Esophagus muscularis mucosa (tissue), 3 donors: ENCODE measurements around the gene ALDOB.

ENCODE experiments used
- POLR2AphosphoS5 ChIP-seq, 2 donors: sonication (generic); formaldehyde crosslinking; IDR thresholded peaks; one replicate each; pipeline ENCODE4 v1.6.1; 2017; ENCODE audit warnings: antibody characterized with exemption in 2 of 2
- TF ChIP-seq, protein P1 (sequence below), 3 experiments: fragments of 200-600 bp in 2 of 3; fragments of 450-650 bp in 1 of 3; sonication (generic) in 2 of 3; IDR thresholded peaks; one replicate each; pipeline ENCODE4 v1.5.1; 2017 to 2019; ENCODE audit warnings: antibody characterized with exemption in 3 of 3, mild to moderate bottlenecking in 2 of 3, moderate library complexity in 1 of 3

DNA sequence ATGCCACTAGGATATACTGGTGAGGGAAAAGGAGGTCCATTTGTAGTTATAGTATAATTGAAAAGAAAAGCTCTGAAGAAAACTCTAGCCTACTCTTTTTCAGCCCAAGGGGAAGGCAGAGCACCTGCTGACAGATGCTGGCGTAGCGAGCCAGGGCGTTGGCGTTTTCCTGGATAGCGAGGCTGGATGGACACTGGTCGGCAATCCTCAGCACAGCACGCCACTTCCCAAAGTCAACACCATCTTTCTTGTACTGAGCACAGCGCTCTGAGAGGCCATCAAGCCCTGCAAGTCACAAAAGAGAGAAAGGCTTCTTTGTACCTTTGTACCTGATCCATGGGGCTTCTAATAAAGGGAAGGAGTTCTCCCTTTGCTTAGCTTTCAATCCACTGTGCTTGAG, 8.2 kb downstream of the ALDOB start:
- TF ChIP-seq, protein P1, sequence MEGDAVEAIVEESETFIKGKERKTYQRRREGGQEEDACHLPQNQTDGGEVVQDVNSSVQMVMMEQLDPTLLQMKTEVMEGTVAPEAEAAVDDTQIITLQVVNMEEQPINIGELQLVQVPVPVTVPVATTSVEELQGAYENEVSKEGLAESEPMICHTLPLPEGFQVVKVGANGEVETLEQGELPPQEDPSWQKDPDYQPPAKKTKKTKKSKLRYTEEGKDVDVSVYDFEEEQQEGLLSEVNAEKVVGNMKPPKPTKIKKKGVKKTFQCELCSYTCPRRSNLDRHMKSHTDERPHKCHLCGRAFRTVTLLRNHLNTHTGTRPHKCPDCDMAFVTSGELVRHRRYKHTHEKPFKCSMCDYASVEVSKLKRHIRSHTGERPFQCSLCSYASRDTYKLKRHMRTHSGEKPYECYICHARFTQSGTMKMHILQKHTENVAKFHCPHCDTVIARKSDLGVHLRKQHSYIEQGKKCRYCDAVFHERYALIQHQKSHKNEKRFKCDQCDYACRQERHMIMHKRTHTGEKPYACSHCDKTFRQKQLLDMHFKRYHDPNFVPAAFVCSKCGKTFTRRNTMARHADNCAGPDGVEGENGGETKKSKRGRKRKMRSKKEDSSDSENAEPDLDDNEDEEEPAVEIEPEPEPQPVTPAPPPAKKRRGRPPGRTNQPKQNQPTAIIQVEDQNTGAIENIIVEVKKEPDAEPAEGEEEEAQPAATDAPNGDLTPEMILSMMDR (IDR thresholded peaks at IDR 0.05), result no peak
- TF ChIP-seq POLR2AphosphoS5 (IDR thresholded peaks at IDR 0.05), result no peak
